Stimulated activated effector memory CD8-positive, alpha-beta T cell treated with anti-CD3 and anti-CD28 coated beads, Interleukin-12 subunit alpha, Interleukin-12 subunit beta, amount 100 ng/mL, for 72 hours (primary cell): Measurements from ENCODE around the gene CCDC178.
"Not testable (repeated sequence)": the region's sequence is repeated elsewhere in the genome, so short reads cannot be mapped to it uniquely, and the experiment has no call there.

Source experiments
- ATAC-seq: fragments of 150-1000 bp; cut with Tn5 transposase; 2 replicates; pipeline ENCODE4 v1.10.0; 2021
- DNase-seq, 2 donors: peaks; one replicate each; pipeline ENCODE4 v3.0.0; 2021 to 2022; ENCODE audit warnings: low spot score in 2 of 2
- H3K27ac Mint-ChIP-seq: one replicate; pipeline ENCODE4 v1.8.0; 2022; ENCODE audit warnings: mild to moderate bottlenecking, mixed read lengths
- H3K36me3 Mint-ChIP-seq: one replicate; pipeline ENCODE4 v1.8.0; 2022; ENCODE audit warnings: mild to moderate bottlenecking, mixed read lengths
- H3K4me1 Mint-ChIP-seq: one replicate; pipeline ENCODE4 v1.8.0; 2022; ENCODE audit warnings: mixed read lengths
- H3K4me3 Mint-ChIP-seq: one replicate; pipeline ENCODE4 v1.8.0; 2022; ENCODE audit warnings: mild to moderate bottlenecking, mixed read lengths
- H3K9me3 Mint-ChIP-seq: one replicate; pipeline ENCODE4 v1.8.0; 2022; ENCODE audit warnings: mixed read lengths

CCDC178 gene

GRCh38 chr18:33152376-33152775, 288.1 kb downstream of the CCDC178 start:
- no peak for ATAC-seq
- no peaks in the 10 kb centered on the region for H3K4me1 Mint-ChIP-seq
- no peaks in the 10 kb centered on the region for H3K36me3 Mint-ChIP-seq
- no peak overlapping the region for H3K4me3 Mint-ChIP-seq
- no peak for DNase-seq
- no peak overlapping the region for H3K27ac Mint-ChIP-seq
- H3K9me3 Mint-ChIP-seq: peaks cover 18% of the 10 kb centered on the region

- not testable (repeated sequence) for H3K27ac Mint-ChIP-seq, DNase-seq, H3K4me1 Mint-ChIP-seq, ATAC-seq, H3K36me3 Mint-ChIP-seq, H3K4me3 Mint-ChIP-seq
- peaks cover 24% of the 10 kb centered on the region for H3K9me3 Mint-ChIP-seq
These were observed 292.7 kb downstream of the CCDC178 start for GRCh38 chr18:33147811-33148210.

- ATAC-seq (no peak), DNase-seq (no peak)
- no peaks in the 10 kb centered on the region for H3K36me3 Mint-ChIP-seq
- H3K27ac Mint-ChIP-seq: no peak overlapping the region
- peaks cover 25% of the 10 kb centered on the region for H3K9me3 Mint-ChIP-seq
- H3K4me1 Mint-ChIP-seq: no peaks in the 10 kb centered on the region
- H3K4me3 Mint-ChIP-seq: no peak overlapping the region
These were observed 294.5 kb downstream of the CCDC178 start for GRCh38 chr18:33146014-33146413.

GRCh38 chr18:33135951-33136660, 304.4 kb downstream of the CCDC178 start:
- Mint-ChIP-seq H3K36me3 (no peaks in the 10 kb centered on the region), H3K9me3 (peaks cover 10% of the 10 kb centered on the region), H3K27ac (no peak overlapping the region), H3K4me1 (no peaks in the 10 kb centered on the region), H3K4me3 (no peak overlapping the region)
- no peak for DNase-seq
- no peak for ATAC-seq

- Mint-ChIP-seq H3K36me3 (no peaks in the 10 kb centered on the region), H3K27ac (no peak overlapping the region), H3K4me3 (no peak overlapping the region), H3K4me1 (no peaks in the 10 kb centered on the region), H3K9me3 (peaks cover 7% of the 10 kb centered on the region)
- DNase-seq: no peak
- ATAC-seq: no peak
These were observed 307.9 kb downstream of the CCDC178 start for GRCh38 chr18:33132657-33133056.

- no peak overlapping the region for H3K27ac Mint-ChIP-seq
- DNase-seq (no peak), ATAC-seq (no peak)
- no peak overlapping the region for H3K4me3 Mint-ChIP-seq
- no peaks in the 10 kb centered on the region for H3K36me3 Mint-ChIP-seq
- no peaks in the 10 kb centered on the region for H3K4me1 Mint-ChIP-seq
- peaks cover 7% of the 10 kb centered on the region for H3K9me3 Mint-ChIP-seq
These were observed 311.9 kb downstream of the CCDC178 start for GRCh38 chr18:33128581-33128980.

GRCh38 chr18:33123862-33124518, 316.5 kb downstream of the CCDC178 start:
- peaks cover 4% of the 10 kb centered on the region for H3K9me3 Mint-ChIP-seq
- H3K4me3 Mint-ChIP-seq: no peak overlapping the region
- H3K27ac Mint-ChIP-seq: no peak overlapping the region
- no peaks in the 10 kb centered on the region for H3K36me3 Mint-ChIP-seq
- no peaks in the 10 kb centered on the region for H3K4me1 Mint-ChIP-seq
- DNase-seq (no peak), ATAC-seq (no peak)

- Mint-ChIP-seq H3K27ac (no peak overlapping the region), H3K4me1 (no peaks in the 10 kb centered on the region), H3K36me3 (no peaks in the 10 kb centered on the region), H3K9me3 (peaks cover 16% of the 10 kb centered on the region), H3K4me3 (no peak overlapping the region)
- DNase-seq: no peak
- ATAC-seq: no peak
These were observed 324.1 kb downstream of the CCDC178 start for GRCh38 chr18:33116376-33116775.

GRCh38 chr18:33115917-33116316, 324.6 kb downstream of the CCDC178 start:
- DNase-seq (no peak), ATAC-seq (no peak)
- no peaks in the 10 kb centered on the region for H3K4me1 Mint-ChIP-seq
- H3K4me3 Mint-ChIP-seq: no peak overlapping the region
- H3K9me3 Mint-ChIP-seq: peaks cover 16% of the 10 kb centered on the region
- H3K36me3 Mint-ChIP-seq: no peaks in the 10 kb centered on the region
- H3K27ac Mint-ChIP-seq: no peak overlapping the region

- no peak for DNase-seq
- Mint-ChIP-seq H3K9me3 (peaks cover 16% of the 10 kb centered on the region), H3K4me3 (no peak overlapping the region), H3K4me1 (no peaks in the 10 kb centered on the region), H3K27ac (no peak overlapping the region), H3K36me3 (no peaks in the 10 kb centered on the region)
- ATAC-seq: no peak
These were observed 325.0 kb downstream of the CCDC178 start for GRCh38 chr18:33115476-33115875.

GRCh38 chr18:33114749-33115148, 325.8 kb downstream of the CCDC178 start:
- no peaks in the 10 kb centered on the region for H3K4me1 Mint-ChIP-seq
- no peak for ATAC-seq
- H3K4me3 Mint-ChIP-seq: no peak overlapping the region
- H3K36me3 Mint-ChIP-seq: no peaks in the 10 kb centered on the region
- peaks cover 16% of the 10 kb centered on the region for H3K9me3 Mint-ChIP-seq
- no peak overlapping the region for H3K27ac Mint-ChIP-seq
- no peak for DNase-seq

GRCh38 chr18:33113416-33113815, 327.1 kb downstream of the CCDC178 start:
- Mint-ChIP-seq H3K9me3 (peaks cover 16% of the 10 kb centered on the region), H3K27ac (no peak overlapping the region), H3K4me3 (no peak overlapping the region), H3K36me3 (no peaks in the 10 kb centered on the region), H3K4me1 (no peaks in the 10 kb centered on the region)
- DNase-seq (no peak), ATAC-seq (no peak)

- no peak overlapping the region for H3K27ac Mint-ChIP-seq
- no peaks in the 10 kb centered on the region for H3K4me1 Mint-ChIP-seq
- no peak overlapping the region for H3K4me3 Mint-ChIP-seq
- DNase-seq: no peak
- no peaks in the 10 kb centered on the region for H3K36me3 Mint-ChIP-seq
- peaks cover 4% of the 10 kb centered on the region for H3K9me3 Mint-ChIP-seq
- no peak for ATAC-seq
These were observed 333.0 kb downstream of the CCDC178 start for GRCh38 chr18:33107511-33107910.

GRCh38 chr18:33101316-33101715, 339.2 kb downstream of the CCDC178 start:
- Mint-ChIP-seq H3K36me3 (no peaks in the 10 kb centered on the region), H3K9me3 (peaks cover 7% of the 10 kb centered on the region), H3K4me1 (no peaks in the 10 kb centered on the region), H3K27ac (no peak overlapping the region), H3K4me3 (no peak overlapping the region)
- ATAC-seq: no peak
- no peak for DNase-seq

GRCh38 chr18:33099626-33100025, 340.9 kb downstream of the CCDC178 start:
- ATAC-seq: no peak
- Mint-ChIP-seq H3K36me3 (no peaks in the 10 kb centered on the region), H3K4me3 (no peak overlapping the region), H3K27ac (no peak overlapping the region), H3K4me1 (no peaks in the 10 kb centered on the region), H3K9me3 (peaks cover 7% of the 10 kb centered on the region)
- DNase-seq: no peak

- Mint-ChIP-seq H3K27ac (no peak overlapping the region), H3K36me3 (no peaks in the 10 kb centered on the region), H3K4me3 (no peak overlapping the region), H3K9me3 (peaks cover 6% of the 10 kb centered on the region), H3K4me1 (no peaks in the 10 kb centered on the region)
- no peak for ATAC-seq
- DNase-seq: no peak
These were observed 343.4 kb downstream of the CCDC178 start for GRCh38 chr18:33097126-33097525.
